Inflammatory macrophage treated with lipopolysaccharide for 1 hour (primary cell): ENCODE data around the gene SLC25A39.
"Not testable (repeated sequence)": the region's sequence is repeated elsewhere in the genome, so short reads cannot be mapped to it uniquely, and the experiment has no call there.

Source experiments
- DNase-seq, 2 donors: peaks; one replicate each; pipeline ENCODE4 v3.0.0-alpha.2; 2020 to 2022

Gene SLC25A39

GRCh38 chr17:44333371-44333770, 8.7 kb upstream of the SLC25A39 start:
- DNase-seq = peak; percentile 54 to 63

- peak; percentile 82 to 99 for DNase-seq
Measured at GRCh38 chr17:44331249-44331760, 6.7 kb upstream of the SLC25A39 start.

- DNase-seq = not testable (repeated sequence)
Measured at GRCh38 chr17:44330263-44330662, 5.6 kb upstream of the SLC25A39 start.

- not testable (repeated sequence) for DNase-seq
Measured at GRCh38 chr17:44329516-44329915, 4.9 kb upstream of the SLC25A39 start.

- DNase-seq = no peak
Measured at GRCh38 chr17:44327715-44328449, 3.3 kb upstream of the SLC25A39 start.

- peak; percentile 93 for DNase-seq
Measured at GRCh38 chr17:44326861-44327444, 2.3 kb upstream of the SLC25A39 start.

GRCh38 chr17:44324092-44324570, 492 bp downstream of the SLC25A39 start:
- DNase-seq = no peak

- DNase-seq = no peak
Measured at GRCh38 chr17:44323359-44324091, 1.1 kb downstream of the SLC25A39 start.

GRCh38 chr17:44322236-44322895, 2.3 kb downstream of the SLC25A39 start:
- DNase-seq = no peak

GRCh38 chr17:44321246-44322120, 3.1 kb downstream of the SLC25A39 start:
- no peak for DNase-seq

GRCh38 chr17:44320066-44320465, 4.6 kb downstream of the SLC25A39 start:
- no peak for DNase-seq

GRCh38 chr17:44318077-44318892, 6.3 kb downstream of the SLC25A39 start:
- DNase-seq = no peak

- DNase-seq = no peak
Measured at GRCh38 chr17:44317545-44317944, 7.1 kb downstream of the SLC25A39 start.

- DNase-seq = no peak
Measured at GRCh38 chr17:44315760-44316731, 8.6 kb downstream of the SLC25A39 start.

- no peak for DNase-seq
Measured at GRCh38 chr17:44314869-44315661, 9.6 kb downstream of the SLC25A39 start.

- no peak for DNase-seq
Measured at GRCh38 chr17:44314524-44314868, 10.1 kb downstream of the SLC25A39 start.

GRCh38 chr17:44314031-44314430, 10.6 kb downstream of the SLC25A39 start:
- DNase-seq = no peak

- no peak for DNase-seq
Measured at GRCh38 chr17:44312396-44313104, 12.1 kb downstream of the SLC25A39 start.
